ENCODE data around the gene ACTR3.
"Not testable (repeated sequence)": the region's sequence is repeated elsewhere in the genome, so short reads cannot be mapped to it uniquely, and the experiment has no call there.

Gene ACTR3

GRCh38 chr2:113889471-113890252 lies at the start of gene ACTR3:
ACTR3 (plus strand) TSS chr2:113890089; CDS start chr2:113890280, 191 bp downstream.
- DNase-seq: peak; percentile 97

DNA sequence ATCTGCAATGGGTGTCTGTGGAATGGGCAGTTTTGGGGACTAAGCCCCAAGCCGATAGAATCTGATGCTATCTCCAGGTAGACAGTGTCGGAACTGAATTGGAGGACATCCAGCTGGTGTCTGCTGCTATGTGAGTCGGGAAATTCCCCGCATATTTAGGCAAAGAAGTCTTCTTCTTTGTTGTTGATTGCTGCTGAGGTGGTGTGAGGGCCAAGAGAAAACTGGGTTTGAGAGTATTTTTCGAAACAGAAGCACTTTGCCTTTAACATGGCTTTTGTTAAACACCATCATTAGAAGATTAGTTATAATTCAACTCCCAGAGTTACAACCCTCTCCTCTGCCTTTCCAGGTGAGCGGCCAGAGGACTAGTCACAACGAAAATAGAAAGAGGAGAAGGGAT lies 49.4 kb upstream of the ACTR3 start:
- no peak for DNase-seq

DNA sequence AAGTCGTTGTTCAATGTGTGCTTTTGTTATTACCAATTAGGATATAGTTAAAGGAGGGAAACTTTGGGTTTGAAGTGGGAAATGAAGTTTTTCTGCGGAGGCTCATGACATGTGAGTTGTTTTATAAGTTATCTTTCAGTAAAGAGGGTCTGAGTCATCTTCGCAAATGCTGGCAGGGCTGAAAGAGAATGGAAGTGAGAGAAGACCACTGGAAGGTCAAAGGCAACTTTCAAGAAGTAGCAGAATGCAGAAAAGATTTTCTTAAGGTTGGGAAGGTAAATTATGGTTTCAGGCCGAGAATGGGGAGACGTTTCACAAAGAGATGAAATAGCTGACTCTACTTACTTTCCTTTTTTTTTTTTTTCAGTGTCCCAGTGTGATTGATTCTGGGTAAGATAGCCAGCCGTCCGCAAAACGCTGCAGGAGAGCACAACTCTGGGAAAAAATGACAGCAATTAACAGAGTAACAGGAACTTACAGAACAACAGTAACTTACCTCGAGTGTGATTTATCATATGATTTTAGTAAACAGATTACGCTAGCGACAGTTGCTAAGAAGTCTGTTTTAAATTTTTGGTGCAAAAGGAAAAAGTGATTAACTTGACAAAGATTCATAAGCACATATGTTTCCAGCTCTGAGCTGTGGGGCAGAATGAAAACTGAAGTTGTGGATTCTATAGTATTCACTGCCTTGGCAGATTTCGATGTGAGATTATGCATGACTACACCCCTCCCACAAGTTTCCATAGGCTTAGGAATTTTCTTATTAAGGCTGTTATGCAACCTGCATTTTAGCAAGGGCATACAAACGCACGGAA lies 46.8 kb upstream of the ACTR3 start:
- no peak for DNase-seq

DNA sequence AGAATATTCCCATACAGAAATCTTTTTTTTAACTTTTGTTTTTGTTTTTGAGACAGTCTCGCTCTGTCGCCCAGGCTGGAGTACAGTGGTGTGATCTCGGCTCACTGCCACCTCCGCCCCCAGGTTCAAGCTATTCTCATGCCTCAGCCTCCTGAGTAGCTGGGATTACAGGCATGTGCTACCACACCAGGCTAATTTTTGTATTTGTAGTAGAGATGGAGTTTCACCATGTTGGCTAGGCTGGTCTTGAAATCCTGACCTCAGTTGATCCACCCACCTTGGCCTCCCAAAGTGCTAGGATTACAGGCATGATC lies 46.2 kb upstream of the ACTR3 start:
- not testable (repeated sequence) for DNase-seq

DNA sequence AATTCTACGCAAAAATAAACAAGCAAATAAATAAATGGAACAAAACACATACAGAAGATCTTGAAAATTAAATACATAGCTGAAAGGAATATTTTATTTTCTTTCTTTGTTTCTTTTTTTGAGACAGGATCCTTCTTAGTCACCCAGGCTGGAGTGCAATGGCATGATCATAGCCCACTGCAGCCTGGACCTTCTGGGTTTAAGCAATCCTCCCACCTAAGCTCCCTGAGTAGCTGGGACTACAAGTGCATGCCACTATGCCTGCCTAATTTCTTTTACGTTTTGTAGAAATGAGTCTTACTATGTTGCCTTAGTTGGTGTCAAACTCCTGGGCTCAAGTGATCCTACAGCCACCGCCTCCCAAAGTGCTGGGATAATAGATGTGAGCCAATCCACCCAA lies 44.6 kb upstream of the ACTR3 start:
- DNase-seq: no peak

DNA sequence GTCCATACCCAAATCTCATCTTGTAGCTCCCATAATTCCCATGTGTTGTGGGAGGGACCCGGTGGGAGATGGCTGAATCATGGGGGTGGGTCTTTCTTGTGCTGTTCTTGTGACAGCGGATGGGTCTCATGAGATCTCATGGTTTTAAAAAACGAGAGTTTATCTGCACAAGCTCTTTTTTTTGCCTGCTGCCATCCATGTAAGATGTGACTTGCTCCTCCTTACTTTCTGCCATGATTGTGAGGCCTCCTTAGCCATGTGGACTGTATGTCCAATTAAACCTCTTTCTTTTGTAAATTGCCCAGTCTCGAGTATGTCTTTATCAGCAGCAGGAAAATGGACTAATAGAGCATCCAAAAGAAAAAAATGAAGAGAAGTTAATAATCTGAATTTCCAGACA lies 44.1 kb upstream of the ACTR3 start:
- not testable (repeated sequence) for DNase-seq

DNA sequence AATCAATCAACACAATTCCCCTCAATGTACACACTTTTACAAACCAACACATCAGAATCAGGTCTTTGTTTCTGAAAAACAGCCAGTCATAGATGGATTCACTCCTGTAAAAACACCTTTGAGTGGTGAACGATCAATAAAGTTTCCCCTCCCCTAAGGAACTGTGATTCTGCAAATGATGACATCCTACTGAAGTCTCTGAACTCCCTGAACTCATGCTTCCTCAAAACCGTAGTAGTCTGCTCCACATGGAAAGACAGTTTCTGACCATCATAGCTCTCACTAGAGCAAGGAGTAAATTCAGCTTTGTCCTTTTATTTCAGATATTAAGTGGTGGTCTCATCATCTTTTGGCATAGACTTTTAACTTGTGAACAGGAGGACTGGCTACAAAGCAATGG lies 43.5 kb upstream of the ACTR3 start:
- DNase-seq: no peak

GRCh38 chr2:113847144-113847543 lies 42.7 kb upstream of the ACTR3 start:
- DNase-seq: no peak

- peak; percentile 3 for DNase-seq
These were observed 41.0 kb upstream of the ACTR3 start for GRCh38 chr2:113848758-113849415.

DNA sequence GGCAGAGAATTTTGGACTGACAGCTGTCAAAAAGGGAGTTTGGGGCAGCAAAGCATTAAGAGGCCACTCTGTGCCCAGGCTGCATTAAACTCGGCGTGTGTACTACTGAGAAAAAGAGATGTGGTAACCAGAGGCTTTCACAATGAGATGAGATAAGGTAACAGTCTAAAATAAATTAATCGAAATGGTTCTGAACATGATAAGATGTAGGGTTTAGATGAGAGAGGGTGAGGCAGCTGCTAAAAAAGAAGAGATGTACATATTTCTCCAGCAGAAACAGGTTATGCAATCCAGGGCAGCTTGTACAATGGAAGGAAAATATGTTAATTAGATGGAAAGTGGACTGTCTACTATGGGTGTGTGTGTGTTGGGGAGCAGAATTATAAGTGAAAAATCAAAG lies 39.2 kb upstream of the ACTR3 start:
- no peak for DNase-seq

DNA sequence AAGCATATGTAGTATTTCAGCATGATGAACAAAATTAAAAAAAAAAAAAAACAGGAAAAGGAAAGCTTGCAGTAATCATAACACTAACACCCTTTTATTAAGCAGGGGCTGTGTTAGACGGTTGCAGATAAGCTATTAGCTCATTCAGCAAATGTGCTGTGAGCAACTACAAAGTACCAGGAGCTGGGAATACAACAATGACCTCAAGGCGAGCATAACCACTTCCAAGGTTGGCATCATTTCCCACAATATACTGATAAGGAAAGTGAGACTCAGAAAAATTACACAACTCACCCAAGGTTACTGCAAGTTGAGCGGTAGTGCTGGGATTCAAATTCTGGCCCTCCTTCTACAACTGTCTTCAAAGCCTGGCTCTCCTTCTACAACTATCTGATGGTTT lies 38.2 kb upstream of the ACTR3 start:
- no peak for DNase-seq

DNA sequence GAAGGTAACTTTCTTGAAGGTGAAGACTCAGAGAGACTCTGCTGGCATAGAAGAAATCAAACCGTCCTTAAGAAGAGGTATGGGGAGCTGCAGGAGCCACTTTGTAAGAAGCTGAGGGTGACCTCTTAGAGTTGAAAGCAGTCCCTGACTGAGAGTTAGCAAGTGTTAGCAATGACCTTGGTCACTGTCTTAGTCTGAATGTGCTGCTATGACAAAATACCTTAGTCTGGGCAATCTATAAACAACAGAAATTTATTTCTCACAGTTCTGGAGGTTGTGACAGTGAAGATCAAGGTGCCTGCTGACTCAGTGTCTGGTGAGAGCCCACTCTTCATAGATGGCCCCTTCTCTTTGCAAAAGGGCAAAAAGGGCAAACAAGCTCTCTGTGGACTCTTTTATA lies 35.7 kb upstream of the ACTR3 start:
- no peak for DNase-seq

- DNase-seq: no peak
These were observed 34.7 kb upstream of the ACTR3 start for GRCh38 chr2:113854970-113855740.

- DNase-seq: no peak
These were observed 32.4 kb upstream of the ACTR3 start for GRCh38 chr2:113857464-113857863.

DNA sequence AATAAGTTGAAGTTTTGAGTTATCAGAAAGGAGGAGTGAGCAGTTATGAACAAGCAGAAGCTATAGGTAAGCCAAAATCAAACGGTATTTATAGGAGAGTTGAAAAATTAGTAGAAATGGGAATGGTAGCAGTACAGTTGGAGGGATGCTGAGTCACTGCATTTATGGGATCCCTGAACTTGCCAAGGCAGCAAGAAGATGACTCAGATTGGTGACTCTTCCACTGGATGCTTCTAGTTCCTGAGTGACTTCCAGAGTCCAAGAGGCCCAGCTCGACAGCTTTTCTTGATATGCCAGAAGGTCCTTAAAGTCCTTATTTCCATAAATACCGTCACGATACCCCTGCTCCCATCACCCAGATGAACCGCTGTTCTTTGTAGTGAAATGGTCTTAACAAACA lies 31.1 kb upstream of the ACTR3 start:
- DNase-seq: no peak

GRCh38 chr2:113861740-113862139 lies 28.1 kb upstream of the ACTR3 start:
- DNase-seq: no peak

- no peak for DNase-seq
These were observed 26.7 kb upstream of the ACTR3 start for GRCh38 chr2:113863144-113863543.

DNA sequence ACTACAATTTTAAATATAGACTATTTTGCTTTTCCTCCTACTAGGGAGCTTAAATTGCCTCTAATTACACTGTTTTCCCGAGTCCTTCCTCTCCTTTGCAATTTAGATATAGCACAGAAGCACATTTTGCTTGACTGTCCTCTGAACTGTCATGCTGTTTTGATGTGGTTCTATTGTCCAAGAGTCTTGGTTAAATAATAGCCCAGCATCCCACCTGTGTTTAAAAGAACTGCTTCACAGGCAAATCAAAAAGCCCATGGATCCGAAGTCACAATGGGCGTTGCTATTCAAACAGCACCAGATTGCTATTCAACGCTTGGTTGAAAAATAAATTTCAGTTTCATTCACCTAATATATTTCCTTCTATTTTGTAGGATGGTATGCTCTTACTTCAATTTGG lies 22.3 kb upstream of the ACTR3 start:
- DNase-seq: no peak

GRCh38 chr2:113869253-113869652 lies 20.6 kb upstream of the ACTR3 start:
- DNase-seq: no peak

GRCh38 chr2:113872201-113872600 lies 17.7 kb upstream of the ACTR3 start:
- DNase-seq: no peak

GRCh38 chr2:113873867-113874266 lies 16.0 kb upstream of the ACTR3 start:
- no peak for DNase-seq

- no peak for DNase-seq
These were observed 14.8 kb upstream of the ACTR3 start for GRCh38 chr2:113875135-113875534.
